Tibial nerve (tissue), 4 donors: ENCODE results near the gene JARID2.

Source experiments
- EP300 ChIP-seq, 2 donors: sonication (generic); formaldehyde crosslinking; IDR thresholded peaks; one replicate each; pipeline ENCODE4 v1.6.1; 2017; ENCODE audit warnings: antibody characterized with exemption in 2 of 2, mild to moderate bottlenecking in 1 of 2
- POLR2A ChIP-seq, 2 donors: fragments of 450-650 bp; IDR thresholded peaks; one replicate each; pipeline ENCODE4 v1.6.1; 2017; ENCODE audit warnings: antibody characterized with exemption in 2 of 2, mild to moderate bottlenecking in 2 of 2, moderate library complexity in 2 of 2
- TF ChIP-seq, protein P1 (sequence below), 5 experiments: fragments of 200-600 bp in 3 of 5; fragments of 450-650 bp in 2 of 5; sonication (generic) in 3 of 5; IDR thresholded peaks; one replicate each; pipeline ENCODE4 v1.5.1; 2016 to 2019; ENCODE audit warnings: antibody characterized with exemption in 5 of 5, mild to moderate bottlenecking in 3 of 5, moderate library complexity in 2 of 5

DNA sequence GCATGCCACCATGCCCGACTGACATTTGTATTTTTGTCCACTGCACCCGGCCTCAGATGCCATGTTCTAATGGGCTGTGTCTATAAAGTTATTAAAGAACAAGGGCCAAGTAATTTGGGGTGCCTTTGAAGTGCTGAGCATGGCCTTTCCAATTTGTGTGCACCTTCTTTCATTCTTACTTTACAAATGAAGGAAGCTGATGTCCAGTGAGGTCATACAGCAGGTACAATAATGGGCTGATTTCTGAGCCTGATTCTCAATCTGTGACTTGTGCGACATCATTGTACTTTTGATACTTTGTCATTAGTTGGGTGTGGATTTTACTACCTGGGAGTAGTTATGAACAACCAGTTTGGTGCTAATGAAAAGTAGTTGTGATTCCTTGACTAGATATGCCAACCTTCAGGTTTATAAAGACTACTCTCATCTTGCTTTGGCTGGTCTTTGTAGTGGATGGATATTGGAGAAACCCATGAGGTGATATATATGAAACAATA is 94.3 kb downstream of the JARID2 start:
- TF ChIP-seq, protein P1, sequence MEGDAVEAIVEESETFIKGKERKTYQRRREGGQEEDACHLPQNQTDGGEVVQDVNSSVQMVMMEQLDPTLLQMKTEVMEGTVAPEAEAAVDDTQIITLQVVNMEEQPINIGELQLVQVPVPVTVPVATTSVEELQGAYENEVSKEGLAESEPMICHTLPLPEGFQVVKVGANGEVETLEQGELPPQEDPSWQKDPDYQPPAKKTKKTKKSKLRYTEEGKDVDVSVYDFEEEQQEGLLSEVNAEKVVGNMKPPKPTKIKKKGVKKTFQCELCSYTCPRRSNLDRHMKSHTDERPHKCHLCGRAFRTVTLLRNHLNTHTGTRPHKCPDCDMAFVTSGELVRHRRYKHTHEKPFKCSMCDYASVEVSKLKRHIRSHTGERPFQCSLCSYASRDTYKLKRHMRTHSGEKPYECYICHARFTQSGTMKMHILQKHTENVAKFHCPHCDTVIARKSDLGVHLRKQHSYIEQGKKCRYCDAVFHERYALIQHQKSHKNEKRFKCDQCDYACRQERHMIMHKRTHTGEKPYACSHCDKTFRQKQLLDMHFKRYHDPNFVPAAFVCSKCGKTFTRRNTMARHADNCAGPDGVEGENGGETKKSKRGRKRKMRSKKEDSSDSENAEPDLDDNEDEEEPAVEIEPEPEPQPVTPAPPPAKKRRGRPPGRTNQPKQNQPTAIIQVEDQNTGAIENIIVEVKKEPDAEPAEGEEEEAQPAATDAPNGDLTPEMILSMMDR (IDR thresholded peaks at IDR 0.05): no peak
- TF ChIP-seq POLR2A (IDR thresholded peaks at IDR 0.05) (no peak), EP300 (IDR thresholded peaks at IDR 0.05) (no peak)
